ENCODE results near the gene COP1.
"Not testable (repeated sequence)": the region's sequence is repeated elsewhere in the genome, so short reads cannot be mapped to it uniquely, and the experiment has no call there.

Gene COP1

DNA sequence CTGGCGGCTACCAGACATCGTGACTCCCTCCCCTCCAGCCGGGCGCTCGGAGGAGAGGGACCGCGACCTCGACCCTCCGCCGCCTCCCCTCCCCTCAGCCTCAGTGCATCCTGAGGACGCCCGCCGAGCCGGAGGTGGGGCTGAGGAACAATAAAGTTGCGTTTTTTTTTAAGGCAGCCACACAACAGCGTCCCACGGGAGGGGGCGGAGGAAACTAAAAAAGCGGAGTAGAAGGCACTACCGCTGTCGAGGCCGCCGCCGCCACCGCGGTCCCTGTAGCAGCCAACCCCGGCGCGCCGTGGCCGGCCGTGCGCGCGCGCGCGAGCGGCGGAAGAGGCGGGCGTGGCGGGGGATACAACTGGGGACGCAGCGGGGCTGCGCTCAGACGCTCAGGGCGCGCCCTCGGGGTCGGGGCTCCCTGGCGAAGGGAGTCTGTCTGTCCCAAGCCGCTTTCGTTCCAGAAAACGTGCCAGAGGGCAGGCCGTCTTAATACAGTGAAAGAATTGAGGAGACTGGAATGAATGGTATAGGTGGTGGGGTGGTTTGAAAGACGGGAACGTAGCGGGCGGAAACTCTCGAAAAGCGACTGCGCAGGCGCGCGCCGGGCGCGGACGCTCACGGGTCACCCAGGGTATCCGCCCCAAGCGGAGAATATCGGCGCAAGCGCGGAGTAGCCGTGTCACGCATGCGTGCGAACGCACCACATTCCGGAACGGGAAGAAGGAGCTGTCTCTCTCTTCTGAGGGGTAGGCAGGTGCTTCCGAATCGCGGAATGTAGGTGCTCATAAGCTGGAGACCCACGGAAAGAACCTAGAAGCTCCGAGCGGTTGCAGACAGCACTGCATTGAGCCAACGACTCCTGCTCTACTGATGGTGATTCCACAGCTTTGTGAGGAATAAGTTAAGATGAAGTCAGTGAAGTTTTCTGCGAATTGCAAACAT is at the start of gene COP1:
TSS of gene COP1 (minus strand) at position 326 of the 942 bp plus-strand sequence. CDS start at position 18, 308 bp downstream.
- in situ Hi-C loops (cut with MboI; ENCODE audit: low sequenced_read_pairs): no loop called here

DNA sequence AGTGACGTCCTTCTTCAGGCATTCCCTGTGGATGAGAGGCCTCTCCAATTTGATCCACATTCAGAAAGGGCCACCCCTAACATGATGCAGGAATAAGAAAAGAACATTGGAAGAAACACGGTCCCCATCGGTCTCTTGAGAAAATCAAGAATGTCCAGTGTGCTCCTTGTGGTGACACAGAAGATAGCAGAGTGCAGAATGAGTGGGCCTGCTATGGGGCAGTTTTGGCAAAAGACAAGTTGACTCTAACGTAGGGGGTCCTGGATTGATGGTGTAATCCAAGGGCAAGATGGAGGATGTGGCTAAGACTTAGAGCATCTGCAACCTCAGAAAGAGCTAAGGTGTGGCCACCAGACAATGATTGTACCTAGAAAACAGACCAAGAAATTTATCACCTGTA is 45.1 kb upstream of the COP1 start:
- in situ Hi-C loops (cut with MboI; ENCODE audit: low sequenced_read_pairs): no loop called here

DNA sequence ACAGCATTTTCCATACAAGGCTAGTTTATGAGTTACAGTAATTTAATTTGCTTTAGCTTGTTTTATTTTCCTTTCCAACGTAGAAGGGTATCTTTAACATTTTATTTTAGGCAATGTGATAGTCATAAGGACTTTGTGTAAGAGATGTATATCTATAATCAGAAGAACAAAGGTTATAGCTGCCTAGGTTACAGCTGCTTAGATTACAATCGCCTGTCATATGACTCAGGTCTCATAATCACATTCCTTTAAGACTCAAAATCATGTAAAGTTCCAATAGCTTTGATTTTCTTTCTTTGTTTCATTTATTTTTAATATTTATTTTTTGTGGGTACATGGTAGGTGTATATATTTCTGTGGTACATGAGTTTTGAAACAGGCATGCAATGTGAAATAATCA is 37.8 kb upstream of the COP1 start:
- in situ Hi-C loops (cut with MboI; ENCODE audit: low sequenced_read_pairs): no loop called here

DNA sequence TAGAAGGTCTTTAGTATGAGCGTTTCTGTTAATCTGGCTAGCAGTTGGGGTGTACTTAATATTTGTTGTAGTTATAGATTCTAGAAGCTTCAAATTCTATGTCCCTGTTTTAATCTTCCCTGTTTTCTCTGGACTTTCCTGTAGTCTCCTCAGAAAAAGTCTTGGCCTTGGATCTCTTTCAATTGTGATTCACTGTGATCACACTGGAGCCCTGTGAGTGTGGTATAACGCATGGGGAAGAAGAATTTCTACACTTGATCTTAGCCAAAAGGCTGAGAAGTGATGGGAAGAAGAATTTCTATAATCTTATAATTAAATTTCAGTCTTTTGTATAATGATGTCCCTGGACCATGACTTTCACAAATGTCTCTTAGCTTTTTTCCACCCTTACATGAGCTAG is 36.7 kb upstream of the COP1 start:
- in situ Hi-C loops (cut with MboI; ENCODE audit: low sequenced_read_pairs): no loop called here

DNA sequence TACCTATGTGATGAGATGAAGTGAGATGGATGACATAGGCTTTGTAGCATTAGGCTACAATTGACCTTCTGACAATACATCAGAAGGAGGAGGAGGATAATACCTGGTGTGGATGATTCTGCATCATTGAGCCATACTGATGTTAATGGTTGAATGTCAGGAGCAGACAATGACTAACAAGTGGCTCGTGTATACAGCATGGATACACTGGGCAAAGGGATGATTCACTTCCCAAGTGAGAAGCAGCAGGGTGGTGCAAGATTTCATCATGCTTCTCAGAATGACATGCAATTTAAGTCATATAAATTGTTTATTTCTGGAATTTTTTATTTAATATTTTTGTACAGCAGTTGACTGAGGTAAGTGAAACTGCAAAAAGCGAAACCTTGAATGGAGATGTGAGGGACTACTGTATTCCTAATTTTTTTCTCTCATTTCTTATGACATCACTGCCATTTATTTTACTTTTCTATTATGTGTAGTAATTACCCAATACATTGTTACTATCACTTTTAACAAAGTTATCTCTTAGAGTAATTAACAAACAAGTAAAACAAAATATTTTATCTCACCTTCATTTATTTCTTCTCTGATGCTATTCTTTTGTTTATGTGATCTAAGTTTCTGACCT is 34.4 kb upstream of the COP1 start:
- in situ Hi-C loops (cut with MboI; ENCODE audit: low sequenced_read_pairs): no loop called here

DNA sequence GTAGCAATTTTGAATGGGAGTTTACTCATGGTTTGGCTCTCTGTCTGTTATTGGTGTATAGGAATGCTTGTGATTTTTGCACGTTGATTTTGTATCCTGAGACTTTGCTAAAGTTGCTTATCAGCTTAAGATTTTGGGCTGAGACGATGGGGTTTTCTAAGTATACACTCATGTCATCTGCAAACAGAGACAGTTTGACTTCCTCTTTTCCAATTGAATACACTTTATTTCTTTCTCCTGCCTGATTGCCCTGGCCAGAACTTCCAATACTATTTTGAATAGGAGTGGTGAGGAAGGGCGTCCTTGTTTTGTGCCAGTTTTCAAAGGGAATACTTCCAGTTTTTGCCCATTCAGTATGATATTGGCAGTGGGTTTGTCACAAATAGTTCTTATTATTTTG is 26.6 kb upstream of the COP1 start:
- in situ Hi-C loops (cut with MboI; ENCODE audit: low sequenced_read_pairs): not testable (repeated sequence)

DNA sequence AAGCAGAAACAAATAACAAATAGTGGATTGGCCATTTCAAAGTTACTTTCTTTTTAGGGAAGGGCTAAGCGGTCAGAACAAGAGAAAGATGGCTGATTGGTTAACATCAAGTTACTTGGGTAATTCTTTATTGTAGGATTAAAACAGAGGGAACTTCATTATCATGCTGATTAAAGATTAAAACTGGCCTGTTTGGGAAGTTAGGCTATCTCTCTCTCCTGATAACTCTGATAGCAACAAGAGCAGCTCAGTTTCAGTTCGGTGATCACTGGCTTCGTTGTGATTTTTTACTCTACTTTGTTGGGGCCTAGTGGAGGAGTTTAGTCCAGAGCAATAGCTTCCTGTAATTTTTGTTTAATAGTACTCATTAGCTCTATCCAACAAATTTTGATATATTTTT is 20.5 kb upstream of the COP1 start:
- in situ Hi-C loops (cut with MboI; ENCODE audit: low sequenced_read_pairs): no loop called here

DNA sequence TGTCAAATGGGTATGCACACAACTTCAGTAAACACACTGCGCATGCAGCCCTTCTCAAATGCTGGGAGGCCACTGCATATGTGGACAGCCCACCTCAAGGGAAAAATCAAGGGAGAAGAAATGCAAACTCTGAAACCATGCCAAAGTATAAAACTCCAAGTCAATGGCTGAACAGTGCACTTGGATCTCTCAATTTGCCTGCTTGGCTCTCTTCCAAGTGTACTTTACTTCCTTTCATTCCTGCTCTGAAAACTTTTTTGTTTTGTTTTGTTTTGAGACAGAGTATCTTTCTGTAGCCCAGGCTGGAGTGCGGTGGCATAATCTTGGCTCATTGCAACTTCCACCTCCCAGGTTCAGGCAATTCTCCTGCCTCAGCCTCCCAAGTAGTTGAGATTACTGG is 18.8 kb upstream of the COP1 start:
- in situ Hi-C loops (cut with MboI; ENCODE audit: low sequenced_read_pairs): no loop called here

DNA sequence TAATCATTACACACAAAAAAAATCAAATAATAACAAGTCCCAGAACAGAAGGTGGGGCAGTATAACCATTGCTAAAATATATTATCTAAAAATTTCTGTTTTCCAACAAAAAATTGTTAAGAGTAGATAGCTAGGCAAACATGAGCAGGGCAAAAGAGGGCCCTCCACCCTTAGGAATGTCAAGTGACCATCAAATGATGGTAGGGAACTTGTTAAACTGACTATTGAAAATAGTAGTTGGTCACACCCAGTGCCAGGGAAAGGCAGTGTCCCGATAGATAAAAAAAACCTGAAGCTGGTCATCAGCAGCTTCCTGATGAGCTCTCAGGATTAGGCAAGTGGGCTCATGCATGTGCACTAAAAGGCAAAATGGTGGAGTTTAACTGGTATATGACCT is 18.4 kb upstream of the COP1 start:
- in situ Hi-C loops (cut with MboI; ENCODE audit: low sequenced_read_pairs): no loop called here

DNA sequence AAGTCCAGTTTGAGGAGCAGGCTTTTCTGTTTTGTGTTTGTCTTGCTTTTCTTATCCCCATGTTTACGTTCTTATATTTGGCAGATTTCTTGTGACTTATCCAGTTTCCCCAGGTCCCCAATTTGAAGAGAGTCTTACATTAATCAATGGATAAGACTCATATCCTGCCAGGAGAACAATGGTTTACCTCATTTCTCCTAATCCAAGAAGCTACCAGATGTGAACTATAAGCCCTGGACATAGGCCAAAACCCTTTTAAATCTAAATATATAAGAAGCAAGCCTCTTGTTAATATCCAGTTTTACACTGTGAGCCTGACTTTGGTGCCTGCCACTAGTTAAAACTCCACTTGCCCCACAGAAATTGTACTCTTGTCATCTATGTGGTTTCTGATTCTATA is 15.1 kb upstream of the COP1 start:
- in situ Hi-C loops (cut with MboI; ENCODE audit: low sequenced_read_pairs): no loop called here

DNA sequence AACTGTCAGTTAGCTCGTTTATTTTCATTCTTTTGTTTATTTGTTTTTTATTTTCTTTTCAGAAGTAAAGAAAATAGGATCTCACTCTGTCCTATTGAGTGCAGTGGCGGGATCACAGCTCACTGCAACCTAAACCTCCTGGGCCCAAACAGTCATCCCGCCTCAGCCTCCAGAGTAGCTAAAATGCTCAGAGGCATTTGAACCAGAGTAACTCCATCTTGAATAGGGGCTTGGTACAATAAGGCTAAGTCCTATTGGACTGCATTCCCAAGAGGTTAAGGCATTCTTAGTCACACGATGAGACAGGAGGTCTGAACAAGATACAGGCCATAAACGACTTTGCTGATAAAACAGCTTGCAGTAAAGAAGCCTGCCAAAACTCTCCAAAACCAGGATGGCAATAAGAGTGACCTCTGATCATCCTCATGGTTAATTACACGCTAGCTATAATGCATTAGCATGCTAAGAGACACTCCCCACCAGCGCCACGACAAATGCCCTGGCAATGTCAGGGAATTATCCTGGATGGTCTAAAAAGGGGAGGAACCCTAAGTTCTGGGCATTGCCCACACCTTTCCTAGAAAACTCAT is 13.1 kb upstream of the COP1 start:
- in situ Hi-C loops (cut with MboI; ENCODE audit: low sequenced_read_pairs): no loop called here

DNA sequence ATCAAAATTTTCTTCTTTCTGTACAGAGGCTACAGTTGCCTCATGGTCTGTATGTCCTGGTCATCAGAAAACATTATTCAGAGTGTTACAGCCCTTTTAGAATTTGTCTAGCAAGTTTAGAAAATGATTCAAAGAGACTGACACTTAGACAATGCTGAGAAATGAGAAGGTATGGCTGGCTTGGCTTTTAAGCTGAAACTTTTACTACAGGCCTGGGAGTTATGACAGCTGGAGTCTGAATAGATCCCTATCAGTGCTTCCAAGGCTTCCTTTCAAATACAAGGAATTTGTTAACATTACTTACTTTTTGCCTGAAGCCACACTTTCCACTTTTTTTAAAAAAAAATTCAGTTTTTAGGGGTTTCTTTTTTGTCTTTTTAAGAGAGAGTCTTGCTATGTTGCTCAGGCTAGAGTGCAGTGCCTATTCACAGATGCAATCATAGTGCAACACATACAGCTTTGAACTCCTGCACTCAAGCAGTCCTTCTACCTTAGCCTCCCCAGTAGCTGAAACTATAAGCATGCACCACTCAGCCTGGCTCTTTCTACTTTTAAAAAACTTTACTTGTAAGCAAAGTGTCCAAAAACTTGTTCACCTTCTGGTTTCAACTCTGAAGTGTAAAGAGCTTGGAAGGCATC is 10.5 kb upstream of the COP1 start:
- in situ Hi-C loops (cut with MboI; ENCODE audit: low sequenced_read_pairs): no loop called here

DNA sequence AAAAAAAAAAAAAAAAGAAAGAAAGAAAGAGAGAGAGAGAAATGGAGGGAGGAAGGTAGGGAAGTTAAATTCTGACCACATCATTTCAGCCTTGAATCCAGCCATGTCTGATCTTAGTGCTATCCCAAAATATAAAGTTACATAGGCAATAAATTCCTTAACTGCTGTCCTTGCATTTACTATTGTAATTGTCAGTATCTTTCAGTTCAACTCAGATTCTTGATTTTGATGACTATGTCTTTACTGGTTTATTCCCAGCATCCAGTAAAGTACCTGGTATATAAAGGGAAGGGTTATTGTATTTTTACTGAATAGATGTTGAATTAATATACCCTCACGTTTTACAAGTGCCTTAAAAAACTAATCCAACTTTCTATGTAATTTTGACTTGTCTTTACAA is 8.9 kb upstream of the COP1 start:
- in situ Hi-C loops (cut with MboI; ENCODE audit: low sequenced_read_pairs): no loop called here

DNA sequence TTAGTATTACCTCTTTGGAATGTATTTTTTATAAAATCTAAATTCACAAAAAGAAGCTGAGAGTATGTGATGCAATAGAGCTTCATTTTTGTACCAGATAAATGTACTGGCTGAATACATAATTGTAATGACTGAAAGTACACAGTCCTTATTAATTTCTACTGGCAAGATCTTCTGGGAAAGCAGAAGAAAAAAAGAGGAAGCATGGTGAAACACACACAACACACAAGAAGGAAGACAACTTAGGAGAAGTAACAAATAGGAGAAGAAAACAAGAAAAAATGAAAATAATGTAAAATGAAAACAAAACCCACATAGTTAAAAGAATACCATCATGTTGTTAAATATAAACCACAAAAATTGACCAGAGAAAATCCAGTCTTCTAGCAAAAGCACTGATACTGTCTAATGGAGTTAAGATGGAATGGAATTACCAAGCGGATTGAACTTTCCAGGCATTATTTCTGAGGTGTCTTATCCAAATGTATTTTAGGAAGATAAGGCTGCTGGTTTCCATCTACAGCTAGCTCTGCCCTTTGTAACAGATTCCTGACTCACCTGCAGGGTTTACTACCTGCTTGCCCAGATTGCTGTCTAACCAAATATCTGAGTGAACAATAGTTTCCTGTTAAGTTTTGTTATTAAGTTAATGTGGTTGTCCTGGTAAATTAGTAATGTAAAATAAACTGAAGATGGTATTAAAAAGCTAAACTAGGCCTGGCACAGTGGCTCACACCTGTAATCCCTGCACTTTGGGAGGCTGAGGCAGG is 4.5 kb upstream of the COP1 start:
- in situ Hi-C loops (cut with MboI; ENCODE audit: low sequenced_read_pairs): no loop called here

DNA sequence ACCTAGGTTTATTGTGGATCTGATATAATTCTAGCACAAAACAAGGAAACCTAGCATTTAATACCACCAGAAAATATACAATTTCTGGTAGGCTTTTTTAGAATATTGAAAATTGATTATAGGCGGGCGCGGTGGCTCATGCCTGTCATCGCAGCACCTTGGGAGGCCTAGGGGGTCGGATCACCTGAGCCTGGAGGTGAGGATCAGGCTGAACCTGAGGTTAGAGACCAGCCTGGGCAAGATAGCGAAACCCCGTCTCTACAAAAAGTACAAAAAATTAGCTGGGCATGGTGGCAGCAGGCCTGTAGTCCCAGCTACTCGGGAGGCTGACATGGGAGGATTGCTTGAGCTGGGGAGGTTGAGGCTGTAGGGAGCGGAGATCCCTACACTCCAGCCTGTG is 948 bp upstream of the COP1 start:
- in situ Hi-C loops (cut with MboI; ENCODE audit: low sequenced_read_pairs): no loop called here

DNA sequence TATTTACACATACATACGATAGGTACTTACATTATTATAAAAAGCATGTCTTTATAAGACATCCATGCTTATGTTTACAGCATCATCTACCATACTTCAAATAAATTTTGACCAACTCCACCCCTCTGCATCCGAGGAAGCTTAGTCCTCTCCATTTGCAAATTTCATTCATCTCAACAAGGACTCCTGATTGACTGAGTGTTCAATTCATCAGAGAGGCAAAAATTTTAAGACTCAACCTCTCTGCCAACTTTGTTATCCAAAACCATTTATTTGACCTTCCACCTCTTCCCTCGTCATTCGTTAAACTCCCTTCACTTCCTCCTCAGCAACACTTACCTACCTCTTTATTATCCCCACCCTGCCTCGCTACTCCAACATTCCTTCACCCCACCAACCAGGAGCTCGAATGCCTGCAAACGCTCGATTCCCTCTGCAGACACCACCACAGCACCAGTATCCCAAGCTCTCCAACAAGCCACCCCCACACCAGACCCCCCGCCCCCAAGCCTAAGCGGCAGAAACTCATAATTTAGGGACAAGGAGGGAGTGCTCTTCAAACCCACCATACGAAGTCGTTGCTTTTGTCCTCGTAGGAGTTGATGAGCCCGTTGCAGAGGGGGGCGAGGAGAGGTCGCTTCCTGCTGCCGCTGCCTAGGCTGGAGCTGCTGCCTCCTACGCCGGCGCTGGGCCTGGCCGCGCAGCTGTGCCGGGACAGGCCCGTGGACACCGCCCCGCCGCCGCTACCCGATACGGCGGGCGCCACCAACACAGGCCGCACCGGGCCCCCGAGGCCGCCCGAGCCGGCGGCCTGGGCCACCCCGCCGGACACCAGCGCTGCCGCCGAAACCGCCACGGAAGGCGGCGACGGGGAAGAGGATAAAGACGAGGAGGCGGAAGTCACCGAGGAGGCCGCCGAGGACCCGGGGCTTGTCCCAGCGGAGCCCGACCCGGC is 803 bp downstream of the COP1 start:
- in situ Hi-C loops (cut with MboI; ENCODE audit: low sequenced_read_pairs): no loop called here

DNA sequence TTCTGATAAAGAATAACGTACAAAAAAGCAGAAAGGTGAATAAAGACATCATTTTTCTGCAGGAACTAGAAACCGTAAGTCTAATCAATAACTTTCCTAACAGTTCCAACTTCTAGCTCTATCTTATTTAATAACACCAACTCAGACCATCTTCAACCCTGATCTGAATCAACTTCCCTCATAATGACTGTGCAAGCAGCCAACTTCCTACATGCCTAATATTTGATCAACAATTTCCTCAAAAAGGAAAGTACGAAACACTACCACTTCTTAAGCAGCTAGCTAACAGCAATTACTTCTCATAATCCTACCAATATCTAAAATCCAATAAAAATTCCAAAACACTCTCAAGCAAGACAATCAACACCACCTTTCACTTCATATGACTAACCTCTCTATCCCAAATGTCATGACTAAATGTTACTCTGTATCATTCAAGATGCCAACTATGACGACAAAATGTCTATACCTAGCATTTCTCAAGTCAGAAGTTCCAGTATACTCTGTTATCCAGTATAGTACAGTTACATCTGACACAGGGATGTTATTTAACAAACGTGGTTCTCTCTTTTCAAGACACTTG is 1.7 kb downstream of the COP1 start:
- in situ Hi-C loops (cut with MboI; ENCODE audit: low sequenced_read_pairs): no loop called here

DNA sequence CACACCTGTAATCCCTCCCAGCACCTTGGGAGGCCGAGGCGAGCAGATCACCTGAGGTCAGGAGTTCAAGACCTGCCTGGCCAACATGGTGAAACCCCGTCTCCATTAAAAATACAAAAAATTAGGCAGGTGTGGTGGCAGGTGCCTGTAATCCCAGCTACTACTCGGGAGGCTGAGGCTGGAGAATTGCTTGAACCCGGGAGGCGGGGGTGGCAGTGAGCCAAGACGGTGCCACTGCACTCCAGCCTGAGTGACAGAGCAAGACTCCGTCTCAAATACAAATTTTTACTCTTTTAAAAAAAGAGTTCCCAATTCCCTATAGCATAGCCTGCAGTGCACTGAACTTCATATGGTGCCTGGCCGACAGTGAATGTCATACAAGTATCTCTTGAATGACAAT is 2.4 kb downstream of the COP1 start:
- in situ Hi-C loops (cut with MboI; ENCODE audit: low sequenced_read_pairs): not testable (repeated sequence)

DNA sequence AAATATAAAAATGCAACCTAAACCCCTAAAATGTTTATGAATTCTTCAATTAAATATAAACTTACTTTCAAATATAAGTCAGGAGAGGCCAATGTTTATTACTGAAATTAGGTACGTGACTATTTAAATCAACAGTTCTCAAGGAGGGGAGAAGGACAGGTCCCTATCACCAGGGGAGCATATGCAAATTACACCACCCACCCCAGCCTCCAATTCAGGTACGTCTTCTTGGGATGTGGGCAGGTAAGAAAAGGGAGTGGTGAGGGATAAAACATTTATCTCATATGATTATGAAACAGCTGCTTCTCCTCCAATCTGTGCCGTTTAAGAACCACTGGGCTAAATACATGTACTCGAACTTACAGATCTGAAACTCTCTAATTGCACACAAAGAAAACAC is 3.4 kb downstream of the COP1 start:
- in situ Hi-C loops (cut with MboI; ENCODE audit: low sequenced_read_pairs): no loop called here
